ENCODE data around the gene KCTD15.

DNA sequence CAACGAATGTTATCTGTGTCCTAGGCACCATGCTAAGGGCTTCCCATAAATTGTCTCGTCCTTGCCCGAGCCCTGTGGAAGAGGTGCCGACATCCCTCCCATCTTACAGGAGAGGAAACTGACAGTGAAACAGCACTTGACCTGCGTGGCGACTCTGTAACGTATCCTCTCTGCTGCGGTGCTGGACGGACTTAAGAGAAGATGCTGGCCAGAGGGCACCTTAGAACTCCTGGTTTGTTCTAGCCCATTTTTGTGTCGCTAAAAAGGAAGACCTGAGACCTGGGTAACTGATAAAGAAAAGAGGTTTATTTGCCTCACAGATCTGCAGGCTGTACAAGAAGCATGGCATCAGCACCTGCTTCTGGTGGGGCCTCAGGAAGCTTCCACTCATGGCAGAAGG lies 68.6 kb downstream of the KCTD15 start:
- TF ChIP-seq, protein P1, sequence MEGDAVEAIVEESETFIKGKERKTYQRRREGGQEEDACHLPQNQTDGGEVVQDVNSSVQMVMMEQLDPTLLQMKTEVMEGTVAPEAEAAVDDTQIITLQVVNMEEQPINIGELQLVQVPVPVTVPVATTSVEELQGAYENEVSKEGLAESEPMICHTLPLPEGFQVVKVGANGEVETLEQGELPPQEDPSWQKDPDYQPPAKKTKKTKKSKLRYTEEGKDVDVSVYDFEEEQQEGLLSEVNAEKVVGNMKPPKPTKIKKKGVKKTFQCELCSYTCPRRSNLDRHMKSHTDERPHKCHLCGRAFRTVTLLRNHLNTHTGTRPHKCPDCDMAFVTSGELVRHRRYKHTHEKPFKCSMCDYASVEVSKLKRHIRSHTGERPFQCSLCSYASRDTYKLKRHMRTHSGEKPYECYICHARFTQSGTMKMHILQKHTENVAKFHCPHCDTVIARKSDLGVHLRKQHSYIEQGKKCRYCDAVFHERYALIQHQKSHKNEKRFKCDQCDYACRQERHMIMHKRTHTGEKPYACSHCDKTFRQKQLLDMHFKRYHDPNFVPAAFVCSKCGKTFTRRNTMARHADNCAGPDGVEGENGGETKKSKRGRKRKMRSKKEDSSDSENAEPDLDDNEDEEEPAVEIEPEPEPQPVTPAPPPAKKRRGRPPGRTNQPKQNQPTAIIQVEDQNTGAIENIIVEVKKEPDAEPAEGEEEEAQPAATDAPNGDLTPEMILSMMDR (conservative IDR thresholded peaks at IDR 0.05; ENCODE audit: low read length), result no peak
- no peak for TF ChIP-seq EZH2phosphoT487 (IDR thresholded peaks at IDR 0.05; ENCODE audit: borderline replicate concordance, low read depth, low read length)
